ENCODE measurements around the gene SDSL.

The SDSL gene

GRCh38 chr12:113469949-113470743, 48.0 kb downstream of the SDSL start:
- no peak for DNase-seq

DNA sequence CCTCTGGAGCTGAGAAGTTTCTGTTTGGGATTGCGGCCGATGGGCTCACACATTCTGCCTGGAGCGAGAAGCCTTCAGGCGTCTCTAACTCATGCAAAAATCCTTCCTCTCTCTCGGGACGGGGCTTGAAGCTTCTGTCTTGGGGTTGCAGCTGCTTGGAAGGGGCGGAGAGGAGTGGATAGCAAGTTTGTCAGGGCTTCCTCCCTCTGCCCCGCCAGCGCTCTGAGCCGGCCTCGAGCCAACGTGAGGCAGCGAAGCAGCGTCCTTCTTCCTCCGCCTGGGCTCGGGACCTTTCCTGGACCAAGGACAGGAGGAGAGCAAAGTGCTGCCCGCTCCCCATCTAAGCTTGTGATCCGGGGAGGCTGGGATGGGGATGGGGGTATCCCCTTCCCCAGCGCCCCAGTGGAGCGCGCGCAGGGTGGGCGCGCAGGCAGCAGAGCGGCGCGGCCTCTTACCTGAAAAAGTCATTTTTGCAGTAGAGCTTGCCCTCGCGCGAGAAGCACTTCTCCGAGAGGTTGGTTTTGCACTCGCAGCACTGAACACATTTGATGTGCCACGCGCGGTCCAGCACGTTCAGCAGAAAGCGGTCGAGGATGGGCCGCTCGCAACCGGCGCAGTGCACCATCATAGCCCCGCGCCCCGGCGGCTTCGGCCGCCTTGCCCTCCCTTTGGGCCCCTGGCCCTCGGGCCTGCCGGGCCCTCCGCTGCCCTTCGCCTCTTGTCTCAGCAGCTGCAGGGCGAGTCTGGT, 48.9 kb downstream of the SDSL start:
- DNase-seq = no peak

- no peak for DNase-seq
These were observed 49.5 kb downstream of the SDSL start, which contains the start of gene LHX5 for GRCh38 chr12:113471619-113472171. Gene LHX5, minus strand, starts transcription at chr12:113471871. Its CDS starts 373 bp downstream, at chr12:113471498.

DNA sequence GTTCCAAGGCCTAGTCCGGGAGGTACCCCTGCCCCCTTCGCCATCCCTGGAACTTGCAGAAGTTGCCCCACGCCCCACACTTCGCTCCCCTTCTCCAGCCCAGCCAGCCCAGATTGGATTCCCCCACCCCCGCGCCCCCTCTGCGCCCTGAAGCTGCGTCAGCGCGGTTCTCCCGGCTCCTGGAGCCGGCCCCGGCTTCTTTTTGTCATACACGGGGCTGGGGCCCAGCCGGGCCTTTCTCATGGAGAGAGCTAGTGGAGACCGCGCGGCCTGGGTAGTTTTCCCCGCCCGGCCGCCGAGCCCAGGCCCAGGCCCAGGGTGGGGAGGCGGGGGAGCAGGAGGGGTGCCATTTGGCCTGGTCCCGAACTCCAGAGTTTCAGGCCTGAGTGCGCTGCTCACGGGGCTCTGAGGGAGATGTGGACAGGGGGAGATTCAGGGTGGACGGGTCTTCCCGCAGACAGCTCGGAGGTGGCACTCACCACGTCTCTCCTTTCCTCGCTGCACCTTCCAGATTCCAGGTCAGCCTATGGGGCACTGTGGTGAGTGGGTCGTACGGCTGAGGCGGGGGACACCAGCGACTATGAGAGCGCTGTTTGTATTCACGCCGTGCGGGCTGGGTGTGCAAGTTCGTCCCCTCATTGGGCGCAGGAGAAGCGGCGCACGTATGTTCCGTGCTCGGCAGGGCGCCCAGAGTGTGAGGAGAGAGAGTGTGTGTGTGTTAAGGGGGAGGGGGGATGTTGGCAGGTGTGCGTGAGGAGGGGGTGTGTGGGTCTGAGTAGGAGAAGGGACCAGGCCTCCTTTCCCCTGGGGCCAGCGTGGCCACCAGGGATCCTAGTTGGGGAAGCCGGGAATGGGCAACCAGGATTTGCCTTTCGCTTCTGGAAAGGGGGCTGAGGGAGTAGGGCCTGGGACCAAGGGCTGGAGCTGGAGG, 50.3 kb downstream of the SDSL start:
- DNase-seq = no peak

DNA sequence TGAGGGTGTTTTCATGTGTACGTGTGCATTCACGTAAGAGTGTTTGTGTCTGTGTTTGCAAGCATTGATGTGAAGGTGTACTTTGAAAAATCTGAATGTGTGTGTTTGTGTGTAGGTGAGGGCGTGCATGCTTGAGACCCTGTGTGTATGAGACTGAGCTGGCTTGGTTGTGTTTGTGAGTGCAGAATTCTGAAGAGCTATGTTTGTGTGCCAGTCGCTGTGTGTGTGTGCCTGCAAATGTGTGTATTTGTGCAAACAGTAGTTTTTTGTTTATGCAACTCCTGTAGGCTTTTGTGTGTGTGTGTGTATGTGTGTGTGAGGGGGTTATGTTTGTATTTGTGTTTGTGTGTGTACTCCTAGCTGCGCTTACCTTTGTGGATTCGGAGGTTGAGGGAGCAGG, 51.2 kb downstream of the SDSL start:
- DNase-seq = no peak

- no peak for DNase-seq
These were observed 51.8 kb downstream of the SDSL start for GRCh38 chr12:113473942-113474341.

- DNase-seq = no peak
These were observed 52.7 kb downstream of the SDSL start for GRCh38 chr12:113474635-113475436.

DNA sequence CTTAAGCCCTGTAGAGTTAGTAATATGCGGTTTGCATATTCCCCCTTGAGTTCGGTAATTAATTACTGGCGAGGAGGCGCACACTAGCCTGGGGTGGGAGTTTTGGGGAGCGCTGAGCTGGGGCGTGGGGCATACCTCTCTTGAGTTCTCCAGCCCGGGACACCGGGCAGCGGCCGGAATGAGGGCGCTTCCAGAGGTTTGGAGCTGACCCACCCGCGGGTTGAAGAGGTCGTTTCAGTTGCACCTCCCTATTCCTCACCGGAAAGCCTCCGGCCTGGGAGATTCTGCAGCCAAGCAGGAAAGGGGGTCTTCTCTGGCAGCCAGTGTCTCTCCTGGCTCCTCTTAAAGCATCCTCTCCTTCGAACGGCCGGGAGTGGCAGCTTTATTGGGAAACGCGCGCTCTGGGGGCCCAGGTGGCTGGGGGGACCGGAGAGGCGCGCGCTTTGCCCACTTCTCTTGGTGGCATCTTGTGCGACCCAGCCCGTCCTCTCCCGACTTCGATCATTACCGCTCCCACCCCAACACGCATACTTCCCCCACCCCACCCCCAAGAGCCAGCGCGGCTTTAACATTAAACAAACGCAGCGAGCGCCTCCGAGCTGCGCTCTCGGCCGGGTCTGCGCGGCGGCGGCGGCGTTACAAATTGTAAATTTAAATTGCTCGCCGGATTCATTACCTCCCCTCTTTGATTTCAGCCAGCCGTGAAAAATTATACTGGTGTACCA, 53.4 kb downstream of the SDSL start:
- DNase-seq = no peak

DNA sequence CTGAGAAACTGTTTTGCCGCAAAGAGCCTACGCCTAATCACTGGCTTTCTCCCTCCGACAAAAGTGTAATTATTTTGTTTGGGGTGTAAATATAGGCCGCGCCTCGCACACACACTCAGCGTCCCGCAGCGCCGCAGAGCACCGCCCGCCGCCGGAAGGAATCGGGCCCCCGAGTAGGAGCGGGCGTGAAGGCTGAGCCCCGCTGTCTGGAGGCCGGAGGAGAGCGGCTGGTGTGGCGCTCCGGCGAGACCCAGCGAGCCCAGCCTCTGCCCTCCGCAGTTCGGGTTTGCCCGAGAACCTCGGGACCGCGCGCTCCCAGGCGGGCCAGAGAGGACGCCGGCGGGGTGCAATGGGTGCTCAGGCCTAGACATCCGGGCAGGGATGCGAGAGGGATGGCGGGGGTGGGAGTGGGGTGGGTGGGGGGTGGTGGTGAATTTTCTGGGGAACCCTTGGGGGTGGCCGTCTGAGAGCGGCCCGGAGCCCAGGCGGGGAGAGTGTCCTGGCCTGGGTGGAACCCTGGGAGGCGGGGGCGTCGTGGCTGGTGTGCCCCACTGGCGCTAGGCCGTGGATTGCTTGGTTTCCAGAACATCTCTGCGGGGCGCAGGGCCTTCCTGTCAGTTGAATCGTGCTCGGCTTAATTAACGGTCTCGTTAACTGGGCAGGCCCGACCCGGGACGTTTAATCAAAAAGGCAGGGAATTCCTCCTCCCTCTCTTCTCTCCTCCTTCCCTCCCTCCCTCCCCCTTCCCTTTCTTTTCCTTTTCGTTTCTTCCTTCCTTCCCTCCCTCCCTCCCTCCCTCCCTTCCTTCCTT, 54.2 kb downstream of the SDSL start:
- no peak for DNase-seq

- DNase-seq = no peak
These were observed 55.1 kb downstream of the SDSL start for GRCh38 chr12:113477171-113477841.

GRCh38 chr12:113477842-113478215, 55.6 kb downstream of the SDSL start:
- DNase-seq = no peak

GRCh38 chr12:113478351-113479011, 56.3 kb downstream of the SDSL start:
- no peak for DNase-seq

DNA sequence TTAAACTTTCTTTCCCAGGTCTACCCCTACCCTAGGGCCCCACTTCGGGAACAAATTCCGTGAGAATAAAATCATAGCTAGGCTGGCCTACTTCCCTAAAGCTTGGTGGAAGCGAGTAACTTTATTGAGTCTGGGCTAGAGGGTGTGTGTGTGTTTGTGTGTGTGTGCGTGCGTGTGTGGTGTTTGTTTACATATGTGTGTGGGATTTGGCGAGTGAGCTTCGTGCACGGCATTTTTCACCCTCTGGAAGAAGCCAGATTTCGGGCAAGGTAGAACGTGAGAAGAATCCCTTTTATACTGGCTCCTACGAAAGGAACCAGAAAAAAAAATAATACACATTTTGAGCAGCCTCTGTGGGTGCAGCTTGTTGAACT, 57.0 kb downstream of the SDSL start:
- DNase-seq = peak in 1 of 2 donors; percentile 7

DNA sequence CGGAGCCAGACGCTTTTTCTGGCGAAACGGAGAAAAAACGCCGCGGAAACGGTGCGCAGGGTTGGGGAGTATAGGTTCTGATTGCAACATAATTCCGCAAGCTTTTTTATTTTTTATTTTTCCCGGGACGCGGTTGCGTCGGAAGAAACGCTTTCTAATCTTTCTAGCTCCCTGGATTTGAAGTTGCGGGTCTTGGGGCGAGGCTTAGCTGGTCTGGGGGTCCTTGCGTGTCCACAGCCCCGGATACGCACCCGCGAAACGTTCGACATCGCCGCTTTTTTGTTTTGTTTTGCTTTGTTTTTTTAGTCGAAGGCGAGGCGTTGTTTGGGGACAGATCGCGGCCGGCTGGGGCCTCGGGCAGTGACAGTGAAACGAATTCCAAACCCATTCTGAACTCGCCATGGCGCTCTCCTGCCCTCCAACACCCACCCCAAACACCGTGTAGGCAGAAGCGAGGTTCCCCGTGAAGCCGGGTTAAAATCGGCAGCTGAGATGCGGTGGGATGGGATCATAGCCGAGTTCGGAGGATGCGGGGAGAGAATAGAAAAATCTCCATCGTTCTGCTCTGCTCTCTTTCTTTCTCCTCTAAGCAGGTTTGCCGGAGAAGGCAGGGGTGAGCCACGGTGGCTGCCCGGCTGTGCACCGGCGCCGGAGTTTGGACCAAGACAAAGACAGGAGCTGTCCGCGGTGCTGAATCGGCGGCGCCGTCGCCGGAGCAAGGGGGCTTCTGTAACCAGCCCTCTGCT, 57.6 kb downstream of the SDSL start:
- peak in 1 of 2 donors; percentile 16 for DNase-seq

GRCh38 chr12:113480336-113480971, 58.3 kb downstream of the SDSL start:
- no peak for DNase-seq

DNA sequence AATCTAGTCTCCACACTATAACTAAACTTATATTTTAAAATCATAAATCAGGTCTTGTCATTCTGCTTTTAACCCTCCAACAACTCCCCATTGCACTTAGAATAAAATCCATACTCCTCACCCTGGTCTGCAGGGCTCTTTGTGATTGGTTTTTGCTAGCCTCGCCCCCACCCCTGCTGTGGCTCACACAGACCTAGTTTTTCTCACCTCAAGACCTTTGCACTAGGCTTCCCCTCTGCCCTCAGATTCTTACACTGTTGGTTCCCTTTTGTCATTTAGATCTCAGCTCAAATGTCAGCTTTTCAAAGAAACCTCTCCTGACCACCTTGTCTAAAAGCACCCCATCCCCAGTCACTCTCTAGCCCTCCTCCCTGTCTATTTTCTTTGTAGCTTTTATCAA, 60.2 kb downstream of the SDSL start:
- no peak for DNase-seq

GRCh38 chr12:113485330-113485729, 63.1 kb downstream of the SDSL start:
- DNase-seq = no peak

DNA sequence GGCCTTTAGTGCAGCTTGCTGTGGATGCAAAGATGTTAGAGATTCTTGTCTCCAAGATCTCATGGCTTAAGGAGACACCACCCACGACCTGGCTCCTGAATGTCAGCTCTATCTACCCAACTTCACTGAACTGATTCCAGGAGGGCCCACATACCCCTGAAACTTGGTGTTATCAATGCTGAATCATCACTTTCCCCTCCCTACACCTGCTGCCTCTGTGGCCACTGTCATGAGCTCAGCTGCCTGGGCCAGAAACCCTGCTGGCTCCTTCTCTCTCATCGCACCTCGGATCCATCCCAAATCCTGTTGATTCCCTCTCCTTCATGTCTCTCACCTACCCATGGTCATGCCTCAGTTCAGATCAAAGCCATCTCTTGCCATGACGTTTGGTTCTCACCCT, 64.5 kb downstream of the SDSL start:
- DNase-seq = no peak

All from inflammatory macrophage (primary cell).